Lower lobe of right lung (tissue), 2 donors: ENCODE results near the gene ASF1A. TPM values are rescaled to one million over a fixed set of nuclear protein-coding genes. Genes with fewer than 3 reads are reported as not detected.

Source experiments
- ATAC-seq, 2 donors: fragments of 200-7000 bp; cut with Tn5 transposase; one replicate each; pipeline ENCODE4 v1.9.1; 2020 to 2022; ENCODE audit warnings: mild to moderate bottlenecking in 2 of 2, moderate library complexity in 2 of 2
- DNase-seq: peaks from one replicate; pipeline ENCODE4 v3.0.0-alpha.2; 2020
- H3K27ac ChIP-seq: fragments of 200-600 bp; one replicate; pipeline ENCODE4 v1.8.0; 2022
- H3K27me3 ChIP-seq: fragments of 200-600 bp; one replicate; pipeline ENCODE4 v1.8.0; 2022; ENCODE audit warnings: low read depth
- H3K36me3 ChIP-seq: fragments of 200-600 bp; one replicate; pipeline ENCODE4 v1.8.0; 2022; ENCODE audit warnings: mild to moderate bottlenecking
- H3K4me1 ChIP-seq: fragments of 200-600 bp; one replicate; pipeline ENCODE4 v1.8.0; 2022
- H3K4me3 ChIP-seq: fragments of 200-600 bp; one replicate; pipeline ENCODE4 v1.8.0; 2022; ENCODE audit warnings: mild to moderate bottlenecking
- H3K9me3 ChIP-seq: fragments of 200-600 bp; one replicate; pipeline ENCODE4 v1.8.0; 2022
- intact Hi-C: fragments of 100-400 bp; cut with DNase I; formaldehyde crosslinking; loops from one replicate; pipeline ENCODE4 v1.11.0; 2022
- long read RNA-seq: library from polyadenylated mRNA; unstranded; transcript quantifications from one replicate; pipeline ENCODE4 v2.0.0, GENCODE V29; 2021
- total RNA-seq: library from RNA; stranded (reverse); fragmentation: NEBNext Ultra II Directional; extraction: Animal tissue kit (Norgen Biotek cat#: 25700); gene quantifications from one replicate; pipeline ENCODE4 v1.2.1, GENCODE V29; 2021
- TF ChIP-seq, protein P1 (sequence below): fragments of 200-600 bp; IDR thresholded peaks from one replicate; pipeline ENCODE4 v1.8.0; 2022; ENCODE audit warnings: antibody characterized with exemption, mild to moderate bottlenecking
- donor health status: DM: no; HTN: yes; CAD: no; lungs with severe emphysema.

The ASF1A gene
- 25.9 TPM for total RNA-seq
- long read RNA-seq, transcript ASF1A-201 (4 exons, 2,362 nt): major isoform, 52 of 56 reads
- long read RNA-seq, partial matches to known transcripts: 0 of 56 reads
- long read RNA-seq, other reads (novel, unspliced or antisense): 4 of 56 reads

- Histone ChIP-seq H3K4me1 (peaks cover 57% of the 10 kb centered on the region), H3K36me3 (no peaks in the 10 kb centered on the region)
Observed at GRCh38 chr6:118893807-118894424, at the start of gene ASF1A. Gene ASF1A, plus strand, starts transcription at chr6:118894152. Its CDS starts 262 bp downstream, at chr6:118894414.

GRCh38 chr6:118844915-118845314 lies 49.0 kb upstream of the ASF1A start:
- Histone ChIP-seq H3K4me1 (no peaks in the 10 kb centered on the region), H3K27ac (no peak overlapping the region), H3K4me3 (no peak overlapping the region), H3K9me3 (no peaks in the 10 kb centered on the region), H3K36me3 (no peaks in the 10 kb centered on the region), H3K27me3 (no peaks in the 10 kb centered on the region)
- TF ChIP-seq, protein P1, sequence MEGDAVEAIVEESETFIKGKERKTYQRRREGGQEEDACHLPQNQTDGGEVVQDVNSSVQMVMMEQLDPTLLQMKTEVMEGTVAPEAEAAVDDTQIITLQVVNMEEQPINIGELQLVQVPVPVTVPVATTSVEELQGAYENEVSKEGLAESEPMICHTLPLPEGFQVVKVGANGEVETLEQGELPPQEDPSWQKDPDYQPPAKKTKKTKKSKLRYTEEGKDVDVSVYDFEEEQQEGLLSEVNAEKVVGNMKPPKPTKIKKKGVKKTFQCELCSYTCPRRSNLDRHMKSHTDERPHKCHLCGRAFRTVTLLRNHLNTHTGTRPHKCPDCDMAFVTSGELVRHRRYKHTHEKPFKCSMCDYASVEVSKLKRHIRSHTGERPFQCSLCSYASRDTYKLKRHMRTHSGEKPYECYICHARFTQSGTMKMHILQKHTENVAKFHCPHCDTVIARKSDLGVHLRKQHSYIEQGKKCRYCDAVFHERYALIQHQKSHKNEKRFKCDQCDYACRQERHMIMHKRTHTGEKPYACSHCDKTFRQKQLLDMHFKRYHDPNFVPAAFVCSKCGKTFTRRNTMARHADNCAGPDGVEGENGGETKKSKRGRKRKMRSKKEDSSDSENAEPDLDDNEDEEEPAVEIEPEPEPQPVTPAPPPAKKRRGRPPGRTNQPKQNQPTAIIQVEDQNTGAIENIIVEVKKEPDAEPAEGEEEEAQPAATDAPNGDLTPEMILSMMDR: no peak
- DNase-seq: no peak
- no peak for ATAC-seq
- intact Hi-C loops: no loop called here

More at GRCh38 chr6:118893807-118894424, at the start of gene ASF1A:
- peak within 1 kb of the TSS; percentile 97 for H3K27ac ChIP-seq
- peak within 1 kb of the TSS; percentile 95 for H3K4me3 ChIP-seq
- peak; percentile 95 to 97 for ATAC-seq
- DNase-seq: peak; percentile 97
- TF ChIP-seq, protein P1: peak; percentile 46
- intact Hi-C loops: no loop called here
- H3K27me3 ChIP-seq: no peaks in the 10 kb centered on the region
- H3K9me3 ChIP-seq: no peaks in the 10 kb centered on the region

DNA sequence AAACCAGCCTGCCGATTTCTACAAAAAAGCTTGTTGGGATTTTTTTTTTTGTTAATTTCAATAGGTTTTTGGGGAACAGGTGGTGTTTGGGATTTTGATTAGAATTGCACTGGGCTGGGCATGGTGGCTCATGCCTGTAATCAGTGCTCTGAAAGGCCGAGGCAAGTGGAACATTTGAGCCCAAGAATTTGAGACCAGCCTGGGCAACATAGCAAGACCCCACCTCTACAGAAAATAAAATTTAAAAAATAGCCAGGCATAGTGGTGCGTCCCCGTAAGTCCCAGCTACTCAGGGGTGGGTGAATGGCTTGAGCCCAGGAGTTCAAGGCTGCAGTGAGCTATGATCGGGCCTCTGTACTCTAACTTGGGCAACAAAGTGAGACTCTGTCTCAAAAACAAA lies 40.5 kb upstream of the ASF1A start:
- H3K36me3 ChIP-seq: no peaks in the 10 kb centered on the region
- intact Hi-C loops: no loop called here

DNA sequence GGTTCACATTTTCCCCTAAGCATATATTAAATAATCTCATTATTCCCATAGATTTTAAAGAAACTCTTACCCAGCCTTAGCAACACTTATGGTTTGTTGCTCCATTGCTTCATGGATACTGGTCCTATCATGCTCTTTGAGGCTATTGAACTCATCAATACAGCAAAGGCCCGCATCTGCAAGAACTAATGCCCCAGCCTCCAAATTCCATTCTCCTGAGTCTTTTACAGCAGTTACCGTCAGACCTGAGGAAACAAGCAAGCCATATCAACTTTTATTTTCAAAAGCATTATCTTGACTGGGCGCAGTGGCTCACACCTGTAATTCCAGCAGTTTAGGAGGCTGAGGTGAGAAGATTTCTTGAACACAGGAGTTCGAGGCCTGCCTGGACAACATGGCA lies 37.7 kb upstream of the ASF1A start:
- TF ChIP-seq, protein P1: no peak
- H3K4me3 ChIP-seq: no peak overlapping the region
- H3K4me1 ChIP-seq: no peaks in the 10 kb centered on the region
- DNase-seq (no peak), ATAC-seq (no peak)
- H3K36me3 ChIP-seq: no peaks in the 10 kb centered on the region
- H3K27me3 ChIP-seq: no peaks in the 10 kb centered on the region
- intact Hi-C loops: no loop called here
- H3K27ac ChIP-seq: no peak overlapping the region
- H3K9me3 ChIP-seq: no peaks in the 10 kb centered on the region

More for the DNA sequence above, 40.5 kb upstream of the ASF1A start:
- Histone ChIP-seq H3K9me3 (no peaks in the 10 kb centered on the region), H3K4me3 (no peak overlapping the region), H3K27me3 (no peaks in the 10 kb centered on the region), H3K4me1 (no peaks in the 10 kb centered on the region), H3K27ac (no peak overlapping the region)
- TF ChIP-seq, protein P1: no peak
- ATAC-seq: no peak
- no peak for DNase-seq

DNA sequence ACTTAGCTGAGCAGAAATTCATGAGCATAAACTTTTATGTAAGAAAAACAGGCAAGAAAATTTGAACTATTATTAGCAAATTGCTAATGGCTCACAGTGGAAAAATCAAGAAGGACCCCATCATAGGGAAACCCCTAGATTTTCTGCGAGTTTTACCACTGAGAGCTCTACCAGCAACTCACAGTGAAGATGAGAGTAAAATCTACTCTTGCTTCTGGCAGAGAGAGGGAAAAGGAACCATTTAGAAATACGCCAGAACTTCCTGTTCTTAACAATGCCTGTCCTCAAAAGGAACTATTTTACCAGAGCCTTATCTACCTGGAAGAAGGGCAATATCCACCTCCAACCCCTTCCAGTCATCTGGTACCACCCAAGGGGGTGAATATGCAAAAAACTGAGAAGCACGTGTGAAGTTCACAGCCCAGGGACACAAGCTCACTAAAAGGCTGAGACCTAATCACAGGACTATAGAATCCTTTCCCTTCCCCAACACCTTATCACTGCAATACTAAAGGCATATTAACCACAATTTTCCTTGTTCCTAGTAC lies 34.4 kb upstream of the ASF1A start:
- Histone ChIP-seq H3K9me3 (no peaks in the 10 kb centered on the region), H3K36me3 (no peaks in the 10 kb centered on the region), H3K4me1 (peaks cover 4% of the 10 kb centered on the region), H3K27me3 (no peaks in the 10 kb centered on the region), H3K4me3 (no peak overlapping the region), H3K27ac (no peak overlapping the region)
- ATAC-seq (no peak), DNase-seq (no peak)
- TF ChIP-seq, protein P1: no peak
- intact Hi-C loops: no loop called here
